Subcutaneous adipose tissue (tissue), 4 donors: Measurements from ENCODE around the gene STUM. TPM values are rescaled to one million over a fixed set of nuclear protein-coding genes. Genes with fewer than 3 reads are reported as not detected.

ENCODE experiments used
- CTCF ChIP-seq: fragments of 450-650 bp; IDR thresholded peaks from one replicate; pipeline ENCODE4 v1.5.1; 2016; ENCODE audit warnings: low read depth, mild to moderate bottlenecking, control low read depth, antibody characterized with exemption, moderate library complexity
- total RNA-seq, 4 donors: library from RNA; depleted of rRNA; stranded (reverse); fragments of >200 nt; gene quantifications; one replicate each; pipeline ENCODE4 v1.1.0, GENCODE V29; 2016

Gene STUM
- total RNA-seq, 4 donors from 2014 or later, result 0.16 to 4.1 (median 1.4) TPM

- TF ChIP-seq CTCF, result no peak
Measured at GRCh38 chr1:226626577-226626956, 78.0 kb downstream of the STUM start.

DNA sequence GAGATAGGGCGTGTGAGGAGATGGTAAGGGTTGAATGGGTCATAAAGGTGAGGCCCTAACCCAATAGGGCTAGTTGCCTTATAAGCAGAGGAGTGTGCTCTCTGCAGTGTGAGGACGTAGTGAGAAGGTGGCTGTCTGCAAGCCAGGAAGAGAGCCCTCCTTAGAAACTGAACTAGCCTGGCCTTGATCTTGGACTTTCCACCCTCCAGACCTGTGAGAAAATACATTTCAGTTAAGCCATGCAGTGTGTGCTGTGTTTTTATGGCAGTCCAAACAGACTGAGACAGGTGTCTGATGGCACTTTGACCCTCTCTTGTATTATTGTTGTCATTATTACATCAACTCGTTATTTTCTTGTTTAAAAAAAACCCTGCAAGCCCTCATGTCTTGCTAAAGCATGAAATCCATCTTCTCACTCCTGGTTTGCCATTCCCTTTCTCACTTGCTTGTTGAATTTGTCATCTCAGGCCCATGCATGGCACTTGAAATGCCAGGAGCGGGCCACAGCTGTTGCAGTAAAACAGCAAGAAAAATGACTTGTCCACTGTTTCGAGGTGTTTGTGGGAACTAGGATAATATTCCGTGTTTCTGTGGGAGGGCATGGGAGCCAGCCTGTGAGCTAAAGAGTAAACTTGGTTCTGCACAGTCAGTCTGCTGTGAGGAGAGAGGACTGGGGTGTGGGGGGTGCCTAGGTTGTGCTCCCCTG lies 78.6 kb downstream of the STUM start:
- no peak for TF ChIP-seq CTCF

DNA sequence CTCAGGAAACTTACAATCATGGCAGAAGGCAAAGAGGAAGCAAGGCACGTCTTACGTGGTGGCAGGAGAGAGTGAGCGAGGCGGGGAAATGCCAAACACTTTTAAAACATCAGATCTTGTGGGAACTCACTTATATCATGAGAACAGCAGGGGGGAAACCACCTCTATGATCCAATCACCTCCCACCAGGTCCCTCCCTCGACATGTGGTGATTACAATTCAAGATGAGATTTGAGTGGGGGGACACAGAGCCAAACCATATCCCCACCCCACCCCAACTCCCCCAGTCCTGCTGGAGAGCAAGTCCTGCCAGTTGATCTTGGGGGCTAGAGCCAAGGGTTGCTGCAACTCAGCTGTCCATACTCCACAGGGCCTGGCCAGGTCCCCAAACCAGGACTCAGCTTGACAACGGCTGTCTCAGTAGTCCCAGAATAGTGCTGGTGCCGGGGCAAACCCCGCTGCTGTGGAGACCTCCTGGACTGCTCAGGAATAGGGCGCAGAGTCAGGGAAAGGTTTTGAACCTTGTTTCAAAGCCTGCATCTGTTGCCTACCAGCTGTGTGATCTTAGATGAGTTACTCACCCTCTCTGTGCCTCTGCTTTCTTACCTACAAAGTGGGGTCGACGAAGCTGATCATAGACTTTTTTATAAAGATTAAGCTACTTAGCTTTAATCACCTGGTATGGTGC lies 79.5 kb downstream of the STUM start:
- no peak for TF ChIP-seq CTCF

GRCh38 chr1:226628612-226629155 lies 80.1 kb downstream of the STUM start:
- no peak for TF ChIP-seq CTCF

DNA sequence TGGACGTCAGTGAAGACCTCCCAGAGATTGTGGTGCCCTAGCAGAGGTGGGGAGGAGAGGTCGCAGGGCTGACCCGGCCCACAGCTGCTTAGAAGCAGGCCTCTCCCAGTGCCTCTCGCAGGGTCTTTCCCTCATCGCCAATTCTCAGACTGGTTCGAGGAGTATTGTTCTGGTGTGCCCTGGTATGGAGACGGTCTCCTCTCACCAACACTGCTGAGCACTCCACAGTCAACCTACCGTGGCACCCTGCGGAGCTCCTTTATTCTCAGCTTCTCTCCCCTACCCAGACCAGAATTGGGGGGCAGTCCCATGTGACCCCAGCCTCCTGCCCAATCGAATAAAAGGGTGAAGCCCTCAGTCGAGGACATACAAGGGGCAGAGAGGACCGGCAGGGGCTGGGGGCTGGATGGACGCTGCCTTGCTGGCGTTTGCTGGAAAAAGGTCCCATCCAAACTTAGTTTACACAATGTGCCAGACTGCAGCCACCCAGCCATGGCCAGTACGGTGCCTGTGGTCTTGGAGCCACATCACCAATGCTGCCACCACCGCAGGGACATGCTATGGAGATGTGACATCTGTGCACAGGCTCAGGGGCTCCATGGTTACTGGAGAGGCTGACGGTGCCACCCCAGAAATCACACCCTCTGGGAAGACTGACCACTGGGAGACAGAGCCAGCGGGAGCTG lies 80.8 kb downstream of the STUM start:
- no peak for TF ChIP-seq CTCF

GRCh38 chr1:226629896-226630550 lies 81.5 kb downstream of the STUM start:
- TF ChIP-seq CTCF, result no peak
